GM12891 (cell line): ENCODE measurements around the gene STOML2.

ENCODE experiments used
- DNase-seq: peaks from one replicate; pipeline ENCODE4 v3.0.0; 2011; ENCODE audit warnings: low spot score; ENCODE audit not compliant: insufficient read length
- FAIRE-seq: peaks from 2 replicates; lab custom pipeline; 2011; peaks lifted over from hg19 to GRCh38; lab: Jason Lieb, UNC
- PAX5 ChIP-seq: IDR thresholded peaks from 2 replicates; pipeline ENCODE4 v1.6.1; 2011; ENCODE audit warnings: low read length, moderate library complexity, mild to moderate bottlenecking; ENCODE audit not compliant: insufficient read depth, severe bottlenecking
- POLR2A ChIP-seq: IDR thresholded peaks from 2 replicates; pipeline ENCODE4 v1.6.1; 2011; ENCODE audit warnings: low read depth, low read length, control low read depth
- POLR2AphosphoS5 ChIP-seq: IDR thresholded peaks from 2 replicates; pipeline ENCODE4 v1.6.1; 2011; ENCODE audit warnings: low read depth, low read length, control low read depth
- POU2F2 ChIP-seq: IDR thresholded peaks from 2 replicates; pipeline ENCODE4 v1.6.1; 2011; ENCODE audit warnings: low read depth, mild to moderate bottlenecking, control low read depth, low read length, moderate library complexity
- SPI1 ChIP-seq: IDR thresholded peaks from 2 replicates; pipeline ENCODE4 v1.6.1; 2011; ENCODE audit warnings: low read depth, low read length, control low read depth
- TAF1 ChIP-seq: IDR thresholded peaks from 2 replicates; pipeline ENCODE4 v1.6.1; 2011; ENCODE audit warnings: low read depth, low read length, control low read depth

Gene STOML2

GRCh38 chr9:35056571-35057270, 46.2 kb downstream of the STOML2 start:
- no peak for FAIRE-seq

GRCh38 chr9:35054871-35055644, 47.9 kb downstream of the STOML2 start:
- DNase-seq = no peak
- TF ChIP-seq SPI1 = no peak
- peak; percentile 26; the same call in 1 of the 2 replicates for TF ChIP-seq POLR2AphosphoS5
- FAIRE-seq = no peak

More at GRCh38 chr9:35056571-35057270, 46.2 kb downstream of the STOML2 start:
- DNase-seq = no peak
- TF ChIP-seq TAF1 = no peak
- no peak; the same call in 1 of the 2 replicates for TF ChIP-seq POLR2A
- TF ChIP-seq SPI1 = no peak
- no peak for TF ChIP-seq PAX5
- no peak for TF ChIP-seq POU2F2
- TF ChIP-seq POLR2AphosphoS5 = no peak

- FAIRE-seq (no peak), DNase-seq (no peak)
- TF ChIP-seq PAX5 = no peak
- no peak for TF ChIP-seq SPI1
- no peak; the same call in 1 of the 2 replicates for TF ChIP-seq POLR2AphosphoS5
- TF ChIP-seq TAF1 = no peak
- TF ChIP-seq POU2F2 = no peak
- TF ChIP-seq POLR2A = no peak; the same call in 1 of the 2 replicates
Measured at GRCh38 chr9:35054185-35054835, 48.6 kb downstream of the STOML2 start.

- no peak for DNase-seq
- peak; percentile 71 for FAIRE-seq
- TF ChIP-seq TAF1 = no peak
- no peak for TF ChIP-seq POLR2AphosphoS5
- TF ChIP-seq SPI1 = no peak
Measured at GRCh38 chr9:35051069-35051967, 51.6 kb downstream of the STOML2 start.
